CD4-positive, alpha-beta T cell treated with Interleukin-15 for 1 hour (primary cell): Measurements from ENCODE around the gene SCOC.
"Not testable (repeated sequence)": the region's sequence is repeated elsewhere in the genome, so short reads cannot be mapped to it uniquely, and the experiment has no call there.

ENCODE experiments used
- DNase-seq: peaks from one replicate; pipeline ENCODE4 v3.0.0-alpha.2; 2020

SCOC gene

DNA sequence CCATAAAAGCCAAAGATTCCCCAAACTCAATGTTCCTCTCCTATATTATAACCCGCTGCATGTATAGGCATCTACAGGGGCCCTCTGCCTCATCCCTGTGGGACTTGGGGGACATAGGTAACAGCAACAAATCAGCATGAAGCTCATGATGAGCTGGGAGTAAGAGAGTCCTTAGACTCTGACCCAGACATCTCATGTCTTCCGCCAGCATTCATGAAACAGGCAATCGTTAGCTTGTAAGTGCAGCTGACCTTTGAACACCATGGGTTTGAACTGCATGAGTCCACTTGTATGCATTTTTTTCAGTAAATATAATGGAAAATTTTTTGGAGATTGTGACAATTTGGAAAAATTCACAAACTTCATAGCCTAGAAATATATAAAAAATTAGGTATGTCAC lies 10.4 kb upstream of the SCOC start:
- no peak for DNase-seq

DNA sequence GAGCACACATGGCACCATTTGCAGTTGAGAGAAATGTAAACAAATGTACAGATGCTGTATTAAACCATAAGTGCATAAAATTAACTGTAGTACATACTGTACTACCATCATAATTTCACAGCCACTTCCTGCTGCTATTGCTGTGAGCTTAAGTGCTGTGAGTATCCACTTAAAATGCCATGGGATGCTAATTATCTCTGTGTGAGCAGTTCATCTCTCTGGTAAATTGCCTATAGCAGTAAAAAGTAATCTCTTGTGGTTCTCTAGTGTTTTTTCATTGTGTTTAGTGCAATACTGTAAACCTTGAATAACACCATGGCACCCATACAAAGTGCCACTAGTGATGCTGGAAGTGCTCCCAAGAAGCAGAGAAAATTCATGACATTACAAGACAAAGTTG lies 9.9 kb upstream of the SCOC start:
- no peak for DNase-seq

DNA sequence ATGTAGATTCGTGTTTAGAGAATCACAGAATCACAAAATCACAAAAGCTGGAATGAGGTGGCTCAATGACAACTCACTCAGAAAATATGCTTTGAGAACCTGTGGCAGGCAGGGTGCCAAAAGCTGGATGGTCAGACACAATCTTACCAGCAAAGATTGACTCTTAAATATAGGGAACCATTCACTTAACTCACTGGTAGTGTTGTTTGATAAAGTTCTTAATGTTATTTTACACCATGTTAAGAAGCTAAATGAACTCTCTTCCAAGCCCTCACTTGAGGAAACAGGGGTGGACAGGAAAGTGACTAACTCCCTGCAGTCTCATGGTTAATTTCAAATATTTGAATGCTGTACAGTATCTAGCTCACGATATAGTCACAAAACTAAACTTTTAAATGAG lies 5.7 kb upstream of the SCOC start:
- DNase-seq, result no peak

DNA sequence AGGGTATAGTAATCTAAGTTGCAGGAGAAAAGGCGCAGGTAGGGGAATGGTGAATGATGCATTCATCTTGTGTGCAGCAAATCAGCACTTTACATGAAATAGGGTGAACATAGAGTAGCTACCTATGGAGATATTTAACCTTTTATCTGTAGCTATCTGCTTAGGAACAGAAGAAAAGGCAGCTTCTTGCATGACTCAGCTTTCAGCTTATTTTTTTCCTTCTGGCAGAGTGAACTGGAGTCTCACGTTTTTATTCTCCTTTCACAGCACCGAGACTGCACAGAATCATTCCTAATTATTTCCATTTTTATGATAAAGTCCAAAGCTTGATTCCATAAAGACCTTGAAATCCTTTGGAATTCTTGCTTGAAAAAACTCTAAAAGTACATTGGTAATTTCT lies 4.8 kb upstream of the SCOC start:
- no peak for DNase-seq

DNA sequence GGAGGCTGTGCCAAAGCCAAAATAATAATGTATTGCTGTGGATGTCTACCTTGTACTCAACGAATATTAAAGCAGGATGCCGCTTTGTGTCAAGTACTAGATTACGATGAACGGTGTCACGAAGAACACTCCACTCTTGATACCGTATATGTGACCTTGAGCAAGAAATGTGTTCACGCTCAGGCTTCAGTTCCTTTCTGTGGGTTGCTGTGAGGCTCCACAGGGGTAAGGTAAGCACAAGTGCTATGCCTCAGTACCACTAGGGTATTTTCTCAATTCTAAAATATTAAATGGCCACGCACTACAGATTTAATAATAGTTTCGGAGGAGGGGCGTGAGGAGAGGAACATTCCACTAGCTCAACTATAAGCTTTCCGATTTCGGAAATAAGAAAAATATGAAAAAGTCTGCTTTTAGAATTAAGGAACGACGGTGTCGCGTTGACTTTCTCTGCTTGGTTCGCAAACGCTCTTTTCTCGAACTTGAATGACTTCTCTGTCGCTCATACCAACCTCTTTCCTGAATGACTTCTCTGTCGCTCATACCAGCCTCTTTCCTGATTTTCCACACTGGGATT lies 607 bp upstream of the SCOC start:
- DNase-seq, result no peak

DNA sequence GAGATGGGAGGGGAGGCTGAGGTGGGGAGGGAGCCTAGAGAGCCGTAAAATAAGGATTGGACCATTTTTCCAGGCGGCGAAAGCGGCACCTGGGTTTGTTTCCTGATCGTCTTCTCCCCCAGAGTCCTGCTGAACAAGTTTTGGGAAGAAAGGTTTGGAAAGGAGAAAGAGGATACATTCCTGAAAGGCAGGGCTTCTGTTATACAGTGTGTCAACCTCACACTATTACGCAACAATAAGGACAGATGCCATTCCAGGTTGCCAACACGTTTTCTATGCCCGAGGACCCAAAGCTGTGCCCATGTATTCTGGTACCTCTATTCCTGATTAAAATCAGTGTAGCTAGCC lies 658 bp downstream of the SCOC start:
- no peak for DNase-seq

DNA sequence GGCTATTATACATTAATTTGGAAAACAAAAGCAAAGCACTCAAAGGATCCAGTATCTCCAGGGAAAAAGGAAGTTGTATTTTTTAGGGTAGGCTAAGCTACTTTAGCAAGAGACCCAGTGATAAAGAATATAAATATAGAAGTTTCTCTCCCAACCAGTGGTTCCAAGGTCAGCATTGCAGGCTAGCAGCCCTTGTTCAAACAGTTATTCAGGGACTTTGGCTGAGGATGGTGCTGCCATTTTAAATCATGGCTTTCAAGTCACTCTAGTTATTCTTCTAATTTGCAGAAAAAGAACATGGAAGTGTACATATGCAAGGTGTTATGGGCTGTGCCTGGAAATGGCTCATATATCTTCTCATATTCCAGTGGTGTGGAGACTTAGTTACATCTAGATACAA lies 9.3 kb downstream of the SCOC start:
- no peak for DNase-seq

DNA sequence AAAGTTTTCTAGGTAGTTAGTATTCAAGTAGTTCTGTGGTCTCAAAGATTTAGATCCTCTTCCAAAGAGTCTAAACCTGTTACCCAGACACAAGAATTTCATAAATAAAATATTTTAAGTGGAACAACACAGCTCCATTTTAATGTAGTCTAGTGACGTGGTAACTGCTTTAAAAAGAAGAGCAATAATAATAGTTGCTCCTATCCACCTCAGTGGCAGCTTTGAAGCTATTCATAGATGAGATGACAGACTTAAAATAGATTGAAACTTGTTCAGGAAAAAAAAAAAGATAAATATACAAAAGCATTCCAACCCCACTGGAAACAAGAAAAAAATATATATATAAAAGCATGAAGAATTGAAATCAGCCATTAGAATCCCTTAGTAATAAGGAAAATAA lies 14.6 kb downstream of the SCOC start:
- DNase-seq, result no peak

DNA sequence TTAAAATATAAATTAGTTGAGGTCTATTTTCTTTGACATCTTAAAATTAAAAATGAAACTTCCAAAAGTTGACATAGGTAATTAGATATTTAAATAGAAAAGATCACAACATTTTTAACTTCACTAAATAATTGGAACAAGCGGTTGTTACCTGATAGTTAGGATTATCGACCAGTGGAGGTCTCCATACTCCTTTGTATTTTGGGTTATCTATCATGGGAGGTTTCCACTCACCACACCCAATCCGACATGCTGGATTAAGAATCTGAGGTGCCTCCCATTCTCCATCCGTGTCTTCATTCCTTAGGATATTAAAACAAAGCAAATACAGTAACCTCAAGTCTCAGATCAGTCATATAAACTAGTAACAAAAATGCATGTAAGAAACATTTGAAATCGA lies 22.2 kb downstream of the SCOC start:
- no peak for DNase-seq

DNA sequence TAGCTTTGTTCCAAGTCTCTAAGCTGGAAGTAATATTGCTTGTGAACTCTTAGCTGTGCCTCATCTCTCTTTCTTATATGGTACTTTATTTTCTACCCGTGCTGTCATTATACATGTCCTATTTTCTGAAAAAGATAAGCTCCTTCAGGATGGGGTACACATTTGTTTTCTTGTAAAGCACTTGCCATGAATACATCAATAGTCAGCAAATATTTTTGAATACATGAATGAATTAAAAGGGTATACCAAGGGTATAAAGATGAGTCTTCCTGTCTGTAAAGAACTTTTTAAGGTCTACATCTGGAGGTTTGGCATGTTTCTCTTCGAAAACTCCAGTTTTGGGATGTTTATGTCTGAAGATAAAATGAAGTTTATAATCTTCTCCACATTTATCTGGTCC lies 26.7 kb downstream of the SCOC start:
- no peak for DNase-seq

DNA sequence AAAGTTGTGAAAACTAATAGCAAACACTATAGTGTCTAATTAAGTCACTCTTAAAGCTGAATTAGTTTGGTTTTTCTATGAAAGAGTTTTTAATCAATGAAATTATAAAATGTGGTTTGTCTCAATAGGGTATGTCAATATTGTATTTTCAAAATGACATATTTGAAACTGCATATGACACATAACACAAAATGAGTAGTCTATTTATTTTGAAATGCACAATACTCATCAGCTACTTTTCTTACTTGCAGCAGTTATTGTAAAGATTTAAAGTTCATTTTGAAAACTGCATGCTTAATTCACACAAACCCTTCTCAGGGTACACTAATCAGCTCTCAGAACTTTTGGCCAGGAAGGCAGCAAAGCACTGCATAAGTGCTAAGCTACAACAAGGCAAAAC lies 32.8 kb downstream of the SCOC start:
- no peak for DNase-seq

DNA sequence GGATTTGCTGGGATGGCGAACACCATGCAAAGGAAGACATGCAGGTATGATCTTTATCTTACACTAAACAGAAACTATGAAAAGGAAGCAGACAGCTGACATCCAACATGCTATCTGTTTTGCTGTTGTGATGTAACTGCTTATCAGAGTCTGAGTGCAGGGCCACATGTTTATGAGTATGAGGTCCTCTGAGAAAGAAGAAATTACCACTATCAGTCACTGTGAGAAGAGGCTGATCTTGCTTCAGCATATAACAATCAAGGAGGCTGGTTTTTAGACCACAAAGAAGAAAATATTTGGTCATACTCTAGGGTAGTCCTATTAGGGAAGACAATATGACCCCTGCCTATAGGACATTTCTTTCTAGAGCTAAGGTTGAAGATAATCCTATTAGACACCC lies 35.5 kb downstream of the SCOC start:
- DNase-seq, result no peak

DNA sequence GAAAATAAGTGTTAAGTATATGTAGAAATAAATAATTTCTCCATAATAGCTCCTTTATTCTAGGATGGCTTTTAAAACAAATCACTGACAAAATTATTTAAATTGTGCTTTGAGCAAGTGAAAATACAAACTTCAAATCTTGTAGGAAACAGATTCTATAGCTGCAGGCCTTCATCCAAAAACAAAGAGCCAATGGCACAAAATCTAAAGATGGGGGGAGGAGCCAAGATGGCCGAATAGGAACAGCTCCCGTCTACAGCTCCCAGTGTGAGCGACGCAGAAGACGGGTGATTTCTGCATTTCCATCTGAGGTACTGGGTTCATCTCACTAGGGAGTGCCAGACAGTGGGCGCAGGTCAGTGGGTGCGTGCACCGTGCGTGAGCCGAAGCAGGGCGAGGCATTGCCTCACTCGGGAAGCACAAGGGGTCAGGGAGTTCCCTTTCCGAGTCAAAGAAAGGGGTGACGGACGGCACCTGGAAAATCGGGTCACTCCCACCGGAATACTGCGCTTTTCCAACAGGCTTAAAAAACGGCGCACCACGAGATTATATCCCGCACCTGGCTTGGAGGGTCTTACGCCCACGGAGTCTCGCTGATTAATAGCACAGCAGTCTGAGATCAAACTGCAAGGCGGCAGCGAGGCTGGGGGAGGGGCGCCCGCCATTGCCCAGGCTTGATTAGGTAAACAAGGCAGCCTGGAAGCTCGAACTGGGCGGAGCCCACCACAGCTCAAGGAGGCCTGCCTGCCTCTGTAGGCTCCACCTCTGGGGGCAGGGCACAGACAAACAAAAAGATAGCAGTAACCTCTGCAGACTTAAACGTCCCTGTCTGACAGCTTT lies 39.9 kb downstream of the SCOC start:
- DNase-seq, result not testable (repeated sequence)

DNA sequence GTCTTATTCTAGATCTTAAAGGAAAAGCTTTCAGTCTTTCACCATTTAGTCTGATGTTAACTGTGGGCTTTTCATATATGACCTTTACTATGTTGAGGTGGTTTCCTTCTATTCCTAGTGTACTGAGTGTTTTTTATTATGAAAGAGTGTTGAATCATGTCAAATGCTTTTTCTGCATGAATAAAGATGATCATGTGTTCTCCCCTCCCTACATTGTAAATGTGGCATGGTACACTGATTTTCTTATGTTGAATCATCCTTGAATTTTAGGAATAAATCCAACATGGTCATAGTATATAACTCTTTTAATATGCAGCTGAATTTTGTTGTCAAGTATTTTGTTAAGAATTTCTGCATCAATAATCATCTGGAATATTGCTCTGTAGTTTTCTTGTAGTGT lies 49.7 kb downstream of the SCOC start:
- DNase-seq, result no peak

DNA sequence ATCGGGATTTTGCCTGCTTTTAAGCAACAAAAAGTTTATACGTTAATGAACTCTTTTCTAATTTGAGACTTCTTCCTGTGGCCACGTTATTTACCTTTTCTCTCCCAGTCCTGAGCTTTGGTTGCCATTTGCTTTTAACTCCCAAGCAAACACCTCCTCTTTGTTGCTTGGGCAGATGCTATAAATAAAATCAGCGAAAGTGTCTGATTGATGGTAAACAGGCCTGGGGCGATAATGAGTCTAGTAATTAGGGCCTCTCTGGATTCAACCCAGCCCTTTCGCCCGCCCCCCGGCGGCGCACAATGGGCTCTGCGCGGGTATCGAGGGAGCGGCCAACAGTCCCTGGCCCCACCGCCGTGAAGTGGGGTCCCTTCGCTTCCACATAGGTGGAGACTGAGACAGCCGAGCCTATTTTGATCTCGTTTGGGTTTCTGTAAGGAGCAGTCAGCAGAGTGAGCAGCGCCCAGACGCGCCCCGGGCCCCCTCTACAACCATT lies 53.2 kb downstream of the SCOC start:
- DNase-seq, result no peak

DNA sequence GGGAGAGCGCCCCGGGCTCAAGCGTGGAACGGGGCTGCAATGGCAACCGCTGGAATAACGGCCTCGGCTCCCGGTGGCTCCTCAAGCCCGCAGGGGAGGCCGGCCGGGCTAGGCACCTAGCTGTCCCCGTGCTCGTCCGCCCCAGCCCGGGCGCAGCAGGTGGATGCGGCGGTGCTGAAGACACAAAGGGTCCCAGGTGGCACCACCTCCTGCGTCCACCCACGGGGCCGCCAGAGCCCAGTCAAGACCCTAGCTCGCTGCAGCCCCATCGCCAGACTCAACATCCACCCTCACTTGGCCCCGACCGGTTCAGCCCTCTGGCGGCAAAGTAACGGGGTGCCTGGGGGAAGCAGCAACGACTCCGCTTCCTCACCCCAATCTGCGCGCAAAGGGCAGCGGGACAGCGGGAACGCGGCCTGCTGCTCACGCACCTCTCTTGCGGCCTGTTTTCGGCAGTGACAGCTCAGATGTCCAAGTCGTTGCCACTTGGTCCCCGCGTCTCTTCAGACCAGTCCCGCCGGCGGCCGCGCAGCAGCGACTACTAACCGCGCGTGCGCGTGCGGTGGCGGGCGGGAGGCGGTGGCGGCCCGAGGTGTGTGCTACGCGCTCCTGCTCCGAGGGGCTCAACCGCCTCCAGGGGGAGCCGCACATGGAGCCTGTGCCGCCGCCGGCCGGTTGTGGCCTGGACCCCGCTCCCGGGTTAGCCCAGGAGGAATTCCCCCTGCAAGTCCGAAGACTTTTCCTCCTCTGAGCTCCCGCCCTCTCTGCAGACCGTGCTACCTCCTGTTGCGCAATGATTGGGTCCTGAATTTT lies 53.9 kb downstream of the SCOC start, which contains the start of gene CLGN:
CLGN (minus strand) TSS at position 543 of the 813 bp plus-strand sequence. CDS start 14,570 bp downstream, outside the sequence.
- DNase-seq, result peak; percentile 30

DNA sequence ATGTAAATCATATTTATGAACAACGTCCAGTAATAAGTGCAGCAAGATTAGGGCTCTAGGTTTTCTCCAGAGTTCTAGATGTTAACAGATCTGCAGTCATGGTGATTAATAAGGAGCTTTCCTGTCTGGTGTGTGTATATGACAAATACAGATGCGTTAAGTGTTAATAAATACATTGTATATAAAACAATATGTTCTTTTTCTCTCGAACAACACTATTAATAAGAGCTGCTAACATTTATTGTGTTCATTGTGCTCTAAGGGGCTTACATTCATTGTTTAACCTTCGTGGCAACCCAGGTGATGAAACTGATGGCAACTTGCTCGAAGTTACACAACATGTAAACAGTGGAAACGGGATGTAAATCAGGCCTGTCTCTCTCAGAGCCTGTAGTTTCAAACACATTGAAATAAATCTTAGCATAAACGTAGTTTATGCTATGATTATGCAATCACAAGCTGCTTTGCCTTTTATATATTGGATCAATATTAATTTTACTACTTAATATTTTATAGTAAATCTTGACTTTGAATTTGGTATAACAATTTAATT lies 54.5 kb downstream of the SCOC start:
- DNase-seq, result no peak
